Muscle of arm (tissue), 12 donors: Measurements from ENCODE around the gene UGT1A9. TPM values are rescaled to one million over a fixed set of nuclear protein-coding genes. Genes with fewer than 3 reads are reported as not detected.

Source experiments
- DNase-seq: peaks from one replicate; pipeline ENCODE4 v3.0.0-alpha.2; 2013
- polyA plus RNA-seq, 12 donors: library from polyadenylated mRNA; unstranded; fragments of 120-200 nt; gene quantifications; one replicate each; pipeline ENCODE4 v1.2.1, GENCODE V29; 2013; ENCODE audit not compliant: insufficient read length in 12 of 12

UGT1A9 gene
- polyA plus RNA-seq, 12 donors, result not detected

GRCh38 chr2:233817361-233817911, 145.7 kb downstream of the UGT1A9 start:
- no peak for DNase-seq

GRCh38 chr2:233817995-233818638, 146.4 kb downstream of the UGT1A9 start:
- DNase-seq, result no peak

- no peak for DNase-seq
These were observed 147.2 kb downstream of the UGT1A9 start for GRCh38 chr2:233818639-233819621.

- no peak for DNase-seq
These were observed 148.4 kb downstream of the UGT1A9 start for GRCh38 chr2:233819884-233820773.

GRCh38 chr2:233820774-233821105, 149.0 kb downstream of the UGT1A9 start:
- DNase-seq, result no peak

- DNase-seq, result no peak
These were observed 149.5 kb downstream of the UGT1A9 start for GRCh38 chr2:233821196-233821595.

- no peak for DNase-seq
These were observed 150.0 kb downstream of the UGT1A9 start for GRCh38 chr2:233821709-233822100.

GRCh38 chr2:233822101-233822771, 150.5 kb downstream of the UGT1A9 start:
- no peak for DNase-seq

Other genes starting within 250 kb of the UGT1A9 start
- gene USP40, start 105.1 kb upstream of the UGT1A9 start, polyA plus RNA-seq, result 10 to 100 TPM in 11 of 12 donors, not detected in 1; 16.4 to 42.6 (median 26.4) TPM
- gene UGT1A8, start 54.3 kb upstream of the UGT1A9 start, polyA plus RNA-seq, result not detected
- gene UGT1A10, start 35.5 kb upstream of the UGT1A9 start, polyA plus RNA-seq, result not detected
- gene UGT1A7, start 10.0 kb downstream of the UGT1A9 start, polyA plus RNA-seq, result not detected
- gene UGT1A6, start 21.0 kb downstream of the UGT1A9 start, polyA plus RNA-seq, result under 1 TPM in 2 of 12 donors, not detected in 10; 0.14 to 0.62 TPM
- gene UGT1A5, start 41.0 kb downstream of the UGT1A9 start, polyA plus RNA-seq, result not detected
- gene UGT1A4, start 46.8 kb downstream of the UGT1A9 start, polyA plus RNA-seq, result not detected
- not detected for gene UGT1A3, start 57.1 kb downstream of the UGT1A9 start, polyA plus RNA-seq
- under 1 TPM in 4 of 12 donors, not detected in 8; 0.05 to 0.14 (median 0.06) TPM for gene UGT1A1, start 88.4 kb downstream of the UGT1A9 start, polyA plus RNA-seq
- gene MROH2A, start 106.4 kb downstream of the UGT1A9 start, polyA plus RNA-seq, result under 1 TPM in 3 of 12 donors, not detected in 9; 0.12 to 0.44 (median 0.21) TPM
- gene HJURP, start 182.6 kb downstream of the UGT1A9 start, polyA plus RNA-seq, result 10 to 100 TPM in 8 of 12 donors, 1 to 10 TPM in 3, not detected in 1; 6.2 to 31.1 (median 12.0) TPM
- gene TRPM8, start 245.5 kb downstream of the UGT1A9 start, polyA plus RNA-seq, result under 1 TPM in 4 of 12 donors, not detected in 8; 0.11 to 0.30 (median 0.26) TPM